H1 (cell line): ENCODE results near the gene METTL9. TPM values are rescaled to one million over a fixed set of nuclear protein-coding genes. Genes with fewer than 3 reads are reported as not detected.

Experiments used
- CTCF ChIA-PET: fragments of 300-600 bp; sonication (Branson Sonifier 250); formaldehyde crosslinking; loops from one replicate; lab custom pipeline; 2021; ENCODE audit not compliant: partially characterized antibody; lab: Charles Lee
- POLR2A ChIA-PET: fragments of 300-600 bp; sonication (Branson Sonifier 250); formaldehyde crosslinking; loops from one replicate; lab custom pipeline; 2021; ENCODE audit warnings: inconsistent platforms; ENCODE audit not compliant: partially characterized antibody; lab: Charles Lee
- DNase-seq, 2 experiments: peaks; one replicate each; pipeline versions ENCODE4 v3.0.0 to v3.0.0-alpha.2; 2010 to 2022; ENCODE audit warnings: low spot score in 2 of 2, low read depth in 1 of 2, mixed read lengths in 1 of 2
- FAIRE-seq: peaks from 2 replicates; lab custom pipeline; 2011; peaks lifted over from hg19 to GRCh38; lab: Jason Lieb, UNC
- H2AFZ ChIP-seq: 2 replicates; pipeline ENCODE4 v1.8.1; 2012; ENCODE audit warnings: low read length, inconsistent platforms
- H2AK5ac ChIP-seq: 2 replicates; pipeline ENCODE4 v1.6.1; 2013; ENCODE audit warnings: low read depth, low read length
- H2BK120ac ChIP-seq: replicated peaks from 2 replicates; pipeline ENCODE3; 2013; ENCODE audit warnings: low read depth, low read length, inconsistent platforms
- H2BK12ac ChIP-seq: 2 replicates; pipeline ENCODE4 v1.6.1; 2013; ENCODE audit warnings: low read depth, low read length
- H2BK15ac ChIP-seq: 2 replicates; pipeline ENCODE4 v1.6.1; 2013; ENCODE audit warnings: low read length
- H2BK20ac ChIP-seq: 2 replicates; pipeline ENCODE4 v1.6.1; 2013; ENCODE audit warnings: low read length
- H2BK5ac ChIP-seq: 2 replicates; pipeline ENCODE4 v1.6.1; 2013; ENCODE audit warnings: low read depth, low read length
- H3K14ac ChIP-seq: 2 replicates; pipeline ENCODE4 v1.6.1; 2013; ENCODE audit warnings: inconsistent platforms; ENCODE audit not compliant: insufficient read length
- H3K18ac ChIP-seq: 2 replicates; pipeline ENCODE4 v1.6.1; 2013; ENCODE audit warnings: low read length; ENCODE audit errors: extremely low read depth
- H3K23ac ChIP-seq: 2 replicates; pipeline ENCODE4 v1.6.1; 2013; ENCODE audit warnings: inconsistent platforms; ENCODE audit not compliant: insufficient read length
- H3K23me2 ChIP-seq: 2 replicates; pipeline ENCODE4 v1.6.1; 2013; ENCODE audit warnings: low read depth, low read length
- H3K27ac ChIP-seq: 2 replicates; pipeline ENCODE4 v1.6.1; 2011; ENCODE audit warnings: low read depth, low read length, inconsistent platforms
- H3K27me3 ChIP-seq, 4 experiments: replicated peaks in 1 of 4; 1 replicate in 1 of 4; 2 replicates in 3 of 4; pipeline versions ENCODE4 v1.6.1 to v1.8.1; 2011 to 2013; ENCODE audit warnings: low read length in 3 of 4, mild to moderate bottlenecking in 3 of 4, inconsistent platforms in 2 of 4, mixed read lengths in 2 of 4, moderate library complexity in 1 of 4; ENCODE audit not compliant: control insufficient read depth in 3 of 4, insufficient read depth in 3 of 4; ENCODE audit errors: extremely low read depth in 1 of 4
- H3K36me3 ChIP-seq, 4 experiments: 2 replicates each; pipeline versions ENCODE4 v1.6.1 to v1.8.1; 2011 to 2013; ENCODE audit warnings: mild to moderate bottlenecking in 4 of 4, low read length in 3 of 4, moderate library complexity in 2 of 4, control low read depth in 1 of 4, inconsistent platforms in 1 of 4; ENCODE audit not compliant: insufficient read depth in 4 of 4, control insufficient read depth in 2 of 4
- H3K4ac ChIP-seq: replicated peaks from 2 replicates; pipeline ENCODE3; 2013; ENCODE audit warnings: low read length, low read depth, mixed read lengths, inconsistent platforms; ENCODE audit not compliant: insufficient read length
- H3K4me1 ChIP-seq, 4 experiments: replicated peaks in 1 of 4; 1 replicate in 1 of 4; 2 replicates in 3 of 4; pipeline versions ENCODE4 v1.6.1 to v1.8.1; 2011 to 2013; ENCODE audit warnings: low read length in 3 of 4, inconsistent platforms in 2 of 4, mixed read lengths in 1 of 4; ENCODE audit not compliant: insufficient read depth in 4 of 4, control insufficient read depth in 3 of 4
- H3K4me2 ChIP-seq, 2 experiments: 2 replicates each; pipeline versions ENCODE4 v1.6.1 to v1.8.1; 2011 to 2013; ENCODE audit warnings: low read depth in 2 of 2, low read length in 2 of 2, control low read depth in 1 of 2, inconsistent platforms in 1 of 2, mild to moderate bottlenecking in 1 of 2; ENCODE audit not compliant: insufficient read depth in 1 of 2
- H3K4me3 ChIP-seq, 4 experiments: fragments of 200-600, 300-600 bp in 1 of 4; sonication (generic), shearing (Covaris generic), sonication (Bioruptor Twin) in 1 of 4; 2 replicates each; pipeline versions ENCODE4 v1.5.1 to v1.8.1; 2011 to 2016; ENCODE audit warnings: low read length in 4 of 4, low read depth in 3 of 4, control low read depth in 2 of 4, inconsistent platforms in 2 of 4, mild to moderate bottlenecking in 2 of 4, mixed read lengths in 1 of 4, moderate library complexity in 1 of 4; ENCODE audit not compliant: insufficient read depth in 2 of 4; ENCODE audit errors: extremely low read depth in 1 of 4
- H3K56ac ChIP-seq: replicated peaks from 2 replicates; pipeline ENCODE3; 2013; ENCODE audit warnings: low read depth, mild to moderate bottlenecking, mixed read lengths, low read length, inconsistent platforms; ENCODE audit not compliant: insufficient read length
- H3K79me1 ChIP-seq: 2 replicates; pipeline ENCODE4 v1.6.1; 2013; ENCODE audit warnings: low read depth, low read length, control low read depth
- H3K79me2 ChIP-seq, 2 experiments: 2 replicates each; pipeline versions ENCODE4 v1.6.1 to v1.8.1; 2012 to 2013; ENCODE audit warnings: low read length in 2 of 2, mild to moderate bottlenecking in 2 of 2, inconsistent platforms in 1 of 2; ENCODE audit not compliant: insufficient read depth in 2 of 2, control insufficient read depth in 1 of 2
- H3K9ac ChIP-seq, 4 experiments: replicated peaks in 1 of 4; 1 replicate in 1 of 4; 2 replicates in 3 of 4; pipeline versions ENCODE4 v1.6.1 to v1.8.1; 2011 to 2013; ENCODE audit warnings: low read depth in 3 of 4, low read length in 3 of 4, control low read depth in 2 of 4, mild to moderate bottlenecking in 2 of 4, moderate library complexity in 2 of 4, inconsistent platforms in 1 of 4; ENCODE audit errors: extremely low read depth in 1 of 4
- H3K9me3 ChIP-seq, 2 experiments: 2 replicates each; pipeline versions ENCODE4 v1.6.1 to v1.8.1; 2012 to 2013; ENCODE audit warnings: mild to moderate bottlenecking in 2 of 2, moderate library complexity in 2 of 2, control low read depth in 1 of 2, inconsistent platforms in 1 of 2, low read depth in 1 of 2, low read length in 1 of 2, mixed read lengths in 1 of 2; ENCODE audit not compliant: insufficient read depth in 2 of 2
- H4K20me1 ChIP-seq, 2 experiments: replicated peaks in 1 of 2; 2 replicates each; pipeline versions ENCODE3 to v1.8.1; 2011 to 2013; ENCODE audit warnings: inconsistent platforms in 2 of 2, low read length in 2 of 2, mild to moderate bottlenecking in 1 of 2; ENCODE audit not compliant: insufficient read depth in 2 of 2, control insufficient read depth in 1 of 2
- H4K5ac ChIP-seq: 2 replicates; pipeline ENCODE4 v1.6.1; 2013; ENCODE audit warnings: low read length, low read depth, mixed read lengths, inconsistent platforms; ENCODE audit not compliant: insufficient read length
- H4K8ac ChIP-seq: 2 replicates; pipeline ENCODE4 v1.8.0; 2013; ENCODE audit warnings: mild to moderate bottlenecking, moderate library complexity, low read length, inconsistent platforms; ENCODE audit not compliant: insufficient read depth; ENCODE audit errors: extremely low read depth
- H4K91ac ChIP-seq: replicated peaks from 2 replicates; pipeline ENCODE3; 2013; ENCODE audit warnings: low read length, mixed read lengths, inconsistent platforms; ENCODE audit not compliant: insufficient read length
- SP1 ChIP-seq: IDR thresholded peaks from 2 replicates; pipeline ENCODE4 v1.6.1; 2011; ENCODE audit warnings: low read depth, low read length
- WGBS, 2 experiments: shearing (Covaris generic) in 1 of 2; methylation state at CpG; one replicate each; pipeline versions ENCODE4 v1.1.6 to v1.1.7; 2013 to 2015; ENCODE audit warnings: low lambda C conversion rate in 2 of 2, mixed read lengths in 2 of 2, inconsistent platforms in 1 of 2, low coverage in 1 of 2, missing lambda C conversion rate in 1 of 2; ENCODE audit not compliant: insufficient replicate concordance in 2 of 2, insufficient coverage in 1 of 2, insufficient read length in 1 of 2; ENCODE audit errors: extremely low coverage in 1 of 2, missing lambda C conversion rate in 1 of 2; 5-methylcytosine and 5-hydroxymethylcytosine counted together
- polyA plus RNA-seq, 7 experiments: library from polyadenylated mRNA; depleted of rRNA in 3 of 7; stranded (reverse) in 5 of 7; unstranded in 2 of 7; fragments of >200 nt in 5 of 7; fragments of 200-250 nt in 2 of 7; gene quantifications; 1 replicate in 5 of 7; 2 replicates in 1 of 7; 4 replicates in 1 of 7; pipeline versions ENCODE4 v1.2.1 to v1.2.3, GENCODE V29; 2011 to 2013; ENCODE audit warnings: missing spikeins in 2 of 7, mixed read lengths in 2 of 7
- total RNA-seq: library from RNA; stranded (reverse); fragmentation: NEBNext Ultra II Directional; extraction: Animal tissue kit (Norgen Biotek cat#: 25700); gene quantifications from 2 replicates; pipeline ENCODE4 v1.2.1, GENCODE V29; 2021

METTL9 gene
- total and polyA plus RNA-seq, 2 of the 8 experiments (the other 6 are each of a cell fraction or from before 2014, with no cell fraction given), result 45.4 to 112 TPM

- Histone ChIP-seq H2AK5ac (no peak overlapping the region), H3K27ac (no peak overlapping the region), H4K8ac (no peak overlapping the region), H4K91ac (no peak overlapping the region), H2BK15ac (no peak overlapping the region), H3K4ac (no peak overlapping the region), H3K79me1 (no peaks in the 10 kb centered on the region), H3K18ac (no peak overlapping the region), H2BK12ac (no peak overlapping the region), H4K5ac (no peak overlapping the region), H3K36me3 (no peaks in the 10 kb centered on the region), H3K23me2 (no peaks in the 10 kb centered on the region), H3K14ac (no peak overlapping the region), H2BK120ac (no peak overlapping the region), H4K20me1 (no peaks in the 10 kb centered on the region), H3K4me3 (no peak overlapping the region), H2BK20ac (no peak overlapping the region), H3K27me3 (no peaks in the 10 kb centered on the region), H3K79me2 (no peaks in the 10 kb centered on the region), H3K56ac (no peak overlapping the region), H2BK5ac (no peak overlapping the region), H3K9ac (no peak overlapping the region), H3K9me3 (no peaks in the 10 kb centered on the region), H3K23ac (no peak overlapping the region), H2AFZ (no peak overlapping the region), H3K4me1 (no peaks in the 10 kb centered on the region), H3K4me2 (no peak overlapping the region)
- 89% methylated on average over 4 of the region's 4 CpGs; no CpG with 5 or more reads in 1 of the 2 experiments for WGBS, 2 experiments
- ChIA-PET POLR2A (no interaction called here), CTCF (interaction anchor here (0.7 to 1.6 kb wide), 4 partner anchors 8 to 624 kb away, joined by 3 to 10 read pairs (median 3); no protein-coding TSS in a partner anchor)
- FAIRE-seq (no peak), DNase-seq (no peak)
- TF ChIP-seq SP1, result no peak
Measured at GRCh38 chr16:21566891-21567414, 32.4 kb upstream of the METTL9 start.
